Endodermal cell (in vitro differentiated cells): Measurements from ENCODE around the gene GTF3C1. TPM values are rescaled to one million over a fixed set of nuclear protein-coding genes. Genes with fewer than 3 reads are reported as not detected.
A peak's percentile ranks its signal among the peaks of the same experiment; 100 is the strongest.

Experiments used
- DNase-seq: peaks from one replicate; pipeline ENCODE4 v3.0.0-alpha.2; 2017
- H3K27ac ChIP-seq: 2 replicates; pipeline ENCODE4 v1.5.1; 2013; ENCODE audit warnings: mild to moderate bottlenecking, low read depth, low read length, moderate library complexity
- H3K27me3 ChIP-seq: 2 replicates; pipeline ENCODE4 v1.6.1; 2013; ENCODE audit warnings: mild to moderate bottlenecking, low read length, moderate library complexity; ENCODE audit not compliant: insufficient read depth, control insufficient read depth, poor library complexity, severe bottlenecking
- H3K36me3 ChIP-seq: 2 replicates; pipeline ENCODE4 v1.7.0; 2013; ENCODE audit warnings: mild to moderate bottlenecking, low read length, moderate library complexity; ENCODE audit not compliant: control insufficient read depth, insufficient read depth
- H3K4me1 ChIP-seq: one replicate; pipeline ENCODE4 v1.7.0; 2013; ENCODE audit warnings: low read length; ENCODE audit not compliant: control insufficient read depth, insufficient read depth
- H3K4me3 ChIP-seq: 2 replicates; pipeline ENCODE4 v1.5.1; 2013; ENCODE audit warnings: mild to moderate bottlenecking, low read length, moderate library complexity
- H3K9ac ChIP-seq: 2 replicates; pipeline ENCODE4 v1.6.1; 2013; ENCODE audit warnings: mild to moderate bottlenecking, low read length, moderate library complexity; ENCODE audit not compliant: poor library complexity, severe bottlenecking; ENCODE audit errors: extremely low read depth
- H3K9me3 ChIP-seq: 2 replicates; pipeline ENCODE4 v1.6.1; 2013; ENCODE audit warnings: mild to moderate bottlenecking, low read length, moderate library complexity; ENCODE audit not compliant: control insufficient read depth
- H3K27ac Mint-ChIP-seq: 2 replicates; pipeline ENCODE4 v1.8.0; 2020; ENCODE audit warnings: mixed read lengths
- H3K27me3 Mint-ChIP-seq: 2 replicates; pipeline ENCODE4 v1.8.0; 2021; ENCODE audit warnings: mild to moderate bottlenecking, mixed read lengths; ENCODE audit not compliant: insufficient read depth
- H3K36me3 Mint-ChIP-seq: 2 replicates; pipeline ENCODE4 v1.8.0; 2020; ENCODE audit warnings: low read depth, mixed read lengths
- H3K4me1 Mint-ChIP-seq: 2 replicates; pipeline ENCODE4 v1.8.0; 2020; ENCODE audit warnings: mixed read lengths
- H3K4me3 Mint-ChIP-seq: 2 replicates; pipeline ENCODE4 v1.8.0; 2020; ENCODE audit warnings: mild to moderate bottlenecking, moderate library complexity, mixed read lengths
- H3K9me3 Mint-ChIP-seq: 2 replicates; pipeline ENCODE4 v1.8.0; 2020; ENCODE audit warnings: mild to moderate bottlenecking, mixed read lengths
- WGBS, 2 experiments: methylation state at CpG; one replicate each; pipeline versions ENCODE4 v1.1.5 to v1.1.7; 2013; ENCODE audit warnings: missing lambda C conversion rate in 2 of 2, mixed read lengths in 1 of 2; ENCODE audit not compliant: insufficient coverage in 1 of 2, insufficient read length in 1 of 2; 5-methylcytosine and 5-hydroxymethylcytosine counted together
- total RNA-seq, 2 donors: library from RNA; stranded (reverse); fragmentation: NEBNext Ultra II Directional in 1 of 2; extraction: Animal tissue kit (Norgen Biotek cat#: 25700) in 1 of 2; gene quantifications; 2 replicates in 1 of 2; 3 replicates in 1 of 2; pipeline ENCODE4 v1.2.1, GENCODE V29; 2021
- TF ChIP-seq, protein P1 (sequence below): fragments of 200-600 bp; sonication (generic); conservative IDR thresholded peaks from 2 replicates; pipeline ENCODE4 v1.5.0; 2021; ENCODE audit warnings: antibody characterized with exemption, mild to moderate bottlenecking

The GTF3C1 gene
- total RNA-seq, 2 donors from 2014 or later: 138 TPM

DNA sequence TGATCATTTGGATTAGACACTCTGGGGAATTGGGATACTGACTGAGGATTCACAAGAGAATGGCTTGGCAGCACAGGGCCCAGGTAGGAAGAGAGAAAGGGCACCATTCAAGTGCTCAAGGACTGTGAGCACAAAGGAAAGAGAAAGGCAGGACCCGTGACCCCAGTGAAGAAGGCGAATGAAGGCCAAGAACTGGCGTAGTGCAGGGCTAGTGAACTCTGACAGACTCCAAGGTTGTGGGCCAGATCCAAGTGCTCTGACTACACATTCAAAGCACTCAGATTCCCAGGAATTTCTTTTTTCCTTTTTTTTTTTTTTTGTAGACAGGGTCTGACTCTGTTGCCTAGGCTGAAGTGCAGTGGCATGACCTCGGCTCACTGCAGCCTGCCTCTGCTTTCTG, 5.0 kb downstream of the GTF3C1 start:
- DNase-seq: no peak
- H3K36me3 ChIP-seq: peaks cover 65% of the 10 kb centered on the region
- TF ChIP-seq, protein P1, sequence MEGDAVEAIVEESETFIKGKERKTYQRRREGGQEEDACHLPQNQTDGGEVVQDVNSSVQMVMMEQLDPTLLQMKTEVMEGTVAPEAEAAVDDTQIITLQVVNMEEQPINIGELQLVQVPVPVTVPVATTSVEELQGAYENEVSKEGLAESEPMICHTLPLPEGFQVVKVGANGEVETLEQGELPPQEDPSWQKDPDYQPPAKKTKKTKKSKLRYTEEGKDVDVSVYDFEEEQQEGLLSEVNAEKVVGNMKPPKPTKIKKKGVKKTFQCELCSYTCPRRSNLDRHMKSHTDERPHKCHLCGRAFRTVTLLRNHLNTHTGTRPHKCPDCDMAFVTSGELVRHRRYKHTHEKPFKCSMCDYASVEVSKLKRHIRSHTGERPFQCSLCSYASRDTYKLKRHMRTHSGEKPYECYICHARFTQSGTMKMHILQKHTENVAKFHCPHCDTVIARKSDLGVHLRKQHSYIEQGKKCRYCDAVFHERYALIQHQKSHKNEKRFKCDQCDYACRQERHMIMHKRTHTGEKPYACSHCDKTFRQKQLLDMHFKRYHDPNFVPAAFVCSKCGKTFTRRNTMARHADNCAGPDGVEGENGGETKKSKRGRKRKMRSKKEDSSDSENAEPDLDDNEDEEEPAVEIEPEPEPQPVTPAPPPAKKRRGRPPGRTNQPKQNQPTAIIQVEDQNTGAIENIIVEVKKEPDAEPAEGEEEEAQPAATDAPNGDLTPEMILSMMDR: no peak
- peaks cover 19% of the 10 kb centered on the region for H3K4me1 Mint-ChIP-seq
- no peaks in the 10 kb centered on the region for H3K9me3 Mint-ChIP-seq
- WGBS, 2 experiments: 93 to 94% methylated on average over 4 of the region's 4 CpGs
- no peaks in the 10 kb centered on the region for H3K27me3 Mint-ChIP-seq
- peaks cover 65% of the 10 kb centered on the region for H3K36me3 Mint-ChIP-seq
- no peaks in the 10 kb centered on the region for H3K4me1 ChIP-seq
- H3K4me3 ChIP-seq: no peak overlapping the region
- H3K27ac Mint-ChIP-seq: no peak overlapping the region
- peaks cover 12% of the 10 kb centered on the region for H3K9me3 ChIP-seq
- H3K27ac ChIP-seq: no peak overlapping the region
- no peaks in the 10 kb centered on the region for H3K27me3 ChIP-seq
- no peak overlapping the region for H3K9ac ChIP-seq
- H3K4me3 Mint-ChIP-seq: no peak overlapping the region

DNA sequence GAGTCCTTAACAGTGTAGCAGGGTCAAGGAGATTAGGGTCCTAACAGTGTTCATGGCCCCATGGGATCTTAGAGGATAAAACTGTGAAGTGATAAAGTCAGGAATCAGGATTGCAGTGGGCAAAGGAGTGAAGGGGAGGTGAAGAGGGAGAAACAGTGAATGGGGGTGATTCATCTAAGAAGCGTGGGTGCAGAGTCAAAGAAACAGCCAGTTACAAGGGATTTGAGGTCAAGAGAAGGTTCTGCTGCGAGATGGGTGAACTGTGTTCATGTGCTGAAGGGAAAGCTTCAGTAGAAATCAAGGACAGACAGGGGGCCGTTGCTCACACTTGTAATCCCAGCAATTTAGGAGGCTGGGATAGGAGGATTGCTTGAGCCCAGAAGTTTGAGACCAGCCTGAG, 5.9 kb downstream of the GTF3C1 start:
- TF ChIP-seq, protein P1: no peak
- Histone ChIP-seq H3K27me3 (no peaks in the 10 kb centered on the region), H3K4me1 (no peaks in the 10 kb centered on the region), H3K36me3 (peaks cover 74% of the 10 kb centered on the region), H3K9ac (no peak overlapping the region), H3K4me3 (no peak overlapping the region), H3K27ac (no peak overlapping the region), H3K9me3 (peaks cover 18% of the 10 kb centered on the region)
- peaks cover 15% of the 10 kb centered on the region for H3K4me1 Mint-ChIP-seq
- DNase-seq: no peak
- H3K27ac Mint-ChIP-seq: no peak overlapping the region
- H3K36me3 Mint-ChIP-seq: peaks cover 74% of the 10 kb centered on the region
- no peaks in the 10 kb centered on the region for H3K27me3 Mint-ChIP-seq
- H3K9me3 Mint-ChIP-seq: no peaks in the 10 kb centered on the region
- H3K4me3 Mint-ChIP-seq: no peak overlapping the region
- WGBS, 2 experiments: 94 to 100% methylated on average over 3 of the region's 3 CpGs

DNA sequence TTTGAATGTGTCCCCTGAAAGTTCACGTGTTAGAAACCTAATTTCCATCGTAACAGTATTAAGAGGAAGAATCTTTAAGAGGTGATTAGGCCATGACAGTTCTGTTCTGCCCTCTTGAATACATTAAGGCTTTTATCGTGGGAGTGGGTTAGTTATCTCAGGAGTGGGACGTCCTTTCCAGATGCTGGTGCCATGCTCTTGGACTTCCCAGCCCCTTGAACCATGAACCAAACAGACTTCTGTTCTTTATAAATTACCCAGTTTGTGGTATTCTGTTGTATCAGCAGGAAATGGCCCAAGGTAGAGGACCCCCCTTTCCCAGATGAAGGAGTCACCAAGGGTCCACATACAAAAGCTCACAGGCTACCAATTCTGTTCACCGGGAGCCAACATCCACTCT, 10.1 kb downstream of the GTF3C1 start:
- Histone ChIP-seq H3K27me3 (no peaks in the 10 kb centered on the region), H3K4me3 (peak overlapping the region; percentile 45), H3K27ac (no peak overlapping the region), H3K9me3 (peaks cover 18% of the 10 kb centered on the region), H3K36me3 (peaks cover 98% of the 10 kb centered on the region), H3K4me1 (no peaks in the 10 kb centered on the region), H3K9ac (no peak overlapping the region)
- Mint-ChIP-seq H3K36me3 (peaks cover 85% of the 10 kb centered on the region), H3K27ac (no peak overlapping the region), H3K27me3 (no peaks in the 10 kb centered on the region), H3K4me3 (no peak overlapping the region), H3K9me3 (no peaks in the 10 kb centered on the region), H3K4me1 (peaks cover 5% of the 10 kb centered on the region)
- no peak for DNase-seq
- WGBS, 2 experiments: 76 to 100% methylated on average over 3 to 5 of the region's 5 CpGs
- TF ChIP-seq, protein P1: no peak
